ENCODE measurements around the gene LYRM7. TPM values are rescaled to one million over a fixed set of nuclear protein-coding genes. Genes with fewer than 3 reads are reported as not detected.

Gene LYRM7
- total RNA-seq, 1 experiment from 2014 or later: 12.1 TPM

DNA sequence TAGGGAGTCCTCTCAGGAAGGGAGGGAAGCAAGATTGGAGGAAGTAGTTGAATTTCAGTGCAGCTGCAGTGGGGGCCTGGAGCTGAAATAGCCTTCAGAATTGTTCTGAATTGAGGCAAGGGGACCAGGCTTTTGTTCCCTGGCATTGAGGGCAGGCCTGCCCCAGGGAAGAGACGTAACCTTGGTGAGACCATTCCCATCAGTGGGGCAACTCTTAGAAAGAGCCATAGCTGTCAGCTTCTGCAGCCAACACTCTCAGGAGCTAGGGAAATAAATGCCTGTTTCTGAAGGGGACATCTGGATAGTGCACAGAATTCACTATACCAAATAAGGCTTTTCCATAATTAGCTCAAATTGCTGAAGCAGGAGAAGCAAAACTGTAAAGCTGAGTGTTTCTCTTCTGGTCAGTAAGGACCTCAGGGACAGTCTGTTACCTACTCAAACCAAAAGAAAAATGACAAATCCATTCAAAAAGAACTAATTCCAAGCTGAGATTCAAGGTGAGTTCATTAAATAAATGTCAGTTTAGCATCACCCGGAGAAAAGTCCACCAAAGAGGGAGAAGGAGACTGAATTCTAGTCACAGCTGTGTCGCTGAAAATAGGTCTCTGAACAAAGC is 44.0 kb downstream of the LYRM7 start:
- ChIA-PET CTCF (no interaction called here), POLR2A (no interaction called here)
- BruUV-seq (replicated peaks): no TSS peak

GRCh38 chr5:131217791-131218190 is 47.0 kb downstream of the LYRM7 start:
- Histone ChIP-seq H3K9me3 (ENCODE audit: control insufficient read depth, insufficient read depth, low read depth, low read length) (no peaks in the 10 kb centered on the region), H3K36me3 (ENCODE audit: control insufficient read depth, insufficient read depth, low read length) (no peaks in the 10 kb centered on the region), H3K27ac (ENCODE audit: low read length) (no peak overlapping the region), H3K4me1 (ENCODE audit: control insufficient read depth, insufficient read depth, low read length) (no peaks in the 10 kb centered on the region), H3K27me3 (ENCODE audit: control insufficient read depth, insufficient read depth, low read length) (no peaks in the 10 kb centered on the region), H3K4me3 (ENCODE audit: low read depth in 2 of 2, low read length in 2 of 2) (no peak overlapping the region)
- ChIA-PET POLR2A (no interaction called here), CTCF (no interaction called here)
- in situ Hi-C loops (cut with HindIII; ENCODE audit: low pct_unique_long_range_greater_than_20kb, low sequenced_read_pairs): no loop called here
- TF ChIP-seq POLR2AphosphoS5 (IDR thresholded peaks at IDR 0.05; ENCODE audit: low read depth, low read length) (no peak), SIN3A (IDR thresholded peaks at IDR 0.05; ENCODE audit: borderline replicate concordance, insufficient read depth, low read depth, low read length) (no peak), REST (IDR thresholded peaks at IDR 0.05; ENCODE audit: insufficient read depth in 1 of 2, low read depth in 2 of 2, low read length in 1 of 2) (no peak), TCF7L2 (IDR thresholded peaks at IDR 0.05; ENCODE audit: low read depth, low read length) (no peak), CTCF (IDR thresholded peaks at IDR 0.05) (no peak)
- intact Hi-C loops (cut with micrococcal nuclease; ENCODE audit: unreplicated experiment): no loop called here
- no peak for DNase-seq (ENCODE audit: low read depth, low spot score)
- BruUV-seq (replicated peaks): no TSS peak
- no peak for ATAC-seq

More for the DNA sequence above, 44.0 kb downstream of the LYRM7 start:
- Histone ChIP-seq H3K27ac (ENCODE audit: low read length) (no peak overlapping the region), H3K36me3 (ENCODE audit: control insufficient read depth, insufficient read depth, low read length) (no peaks in the 10 kb centered on the region), H3K4me1 (ENCODE audit: control insufficient read depth, insufficient read depth, low read length) (no peaks in the 10 kb centered on the region), H3K27me3 (ENCODE audit: control insufficient read depth, insufficient read depth, low read length) (no peaks in the 10 kb centered on the region), H3K4me3 (ENCODE audit: low read depth in 2 of 2, low read length in 2 of 2) (no peak overlapping the region), H3K9me3 (ENCODE audit: control insufficient read depth, insufficient read depth, low read depth, low read length) (no peaks in the 10 kb centered on the region)
- in situ Hi-C loops (cut with HindIII; ENCODE audit: low pct_unique_long_range_greater_than_20kb, low sequenced_read_pairs): no loop called here
- intact Hi-C loops (cut with micrococcal nuclease; ENCODE audit: unreplicated experiment): no loop called here
- ATAC-seq (no peak), DNase-seq (ENCODE audit: low read depth, low spot score) (no peak)
- TF ChIP-seq TCF7L2 (IDR thresholded peaks at IDR 0.05; ENCODE audit: low read depth, low read length): no peak
- TF ChIP-seq CTCF (IDR thresholded peaks at IDR 0.05): no peak
- TF ChIP-seq POLR2AphosphoS5 (IDR thresholded peaks at IDR 0.05; ENCODE audit: low read depth, low read length): no peak
- TF ChIP-seq SIN3A (IDR thresholded peaks at IDR 0.05; ENCODE audit: borderline replicate concordance, insufficient read depth, low read depth, low read length): no peak
- TF ChIP-seq REST (IDR thresholded peaks at IDR 0.05; ENCODE audit: insufficient read depth in 1 of 2, low read depth in 2 of 2, low read length in 1 of 2): no peak

Measured in Panc1 (cell line).